Stimulated activated CD4-positive, alpha-beta T cell treated with anti-CD3 and anti-CD28 coated beads, Interleukin-2, amount 100 ng/mL, for 48 hours (primary cell): ENCODE measurements around the gene PAX7.
"Not testable (repeated sequence)": the region's sequence is repeated elsewhere in the genome, so short reads cannot be mapped to it uniquely, and the experiment has no call there.

Experiments
- DNase-seq, 2 donors: peaks; one replicate each; pipeline ENCODE4 v3.0.0-alpha.2; 2020

Gene PAX7

DNA sequence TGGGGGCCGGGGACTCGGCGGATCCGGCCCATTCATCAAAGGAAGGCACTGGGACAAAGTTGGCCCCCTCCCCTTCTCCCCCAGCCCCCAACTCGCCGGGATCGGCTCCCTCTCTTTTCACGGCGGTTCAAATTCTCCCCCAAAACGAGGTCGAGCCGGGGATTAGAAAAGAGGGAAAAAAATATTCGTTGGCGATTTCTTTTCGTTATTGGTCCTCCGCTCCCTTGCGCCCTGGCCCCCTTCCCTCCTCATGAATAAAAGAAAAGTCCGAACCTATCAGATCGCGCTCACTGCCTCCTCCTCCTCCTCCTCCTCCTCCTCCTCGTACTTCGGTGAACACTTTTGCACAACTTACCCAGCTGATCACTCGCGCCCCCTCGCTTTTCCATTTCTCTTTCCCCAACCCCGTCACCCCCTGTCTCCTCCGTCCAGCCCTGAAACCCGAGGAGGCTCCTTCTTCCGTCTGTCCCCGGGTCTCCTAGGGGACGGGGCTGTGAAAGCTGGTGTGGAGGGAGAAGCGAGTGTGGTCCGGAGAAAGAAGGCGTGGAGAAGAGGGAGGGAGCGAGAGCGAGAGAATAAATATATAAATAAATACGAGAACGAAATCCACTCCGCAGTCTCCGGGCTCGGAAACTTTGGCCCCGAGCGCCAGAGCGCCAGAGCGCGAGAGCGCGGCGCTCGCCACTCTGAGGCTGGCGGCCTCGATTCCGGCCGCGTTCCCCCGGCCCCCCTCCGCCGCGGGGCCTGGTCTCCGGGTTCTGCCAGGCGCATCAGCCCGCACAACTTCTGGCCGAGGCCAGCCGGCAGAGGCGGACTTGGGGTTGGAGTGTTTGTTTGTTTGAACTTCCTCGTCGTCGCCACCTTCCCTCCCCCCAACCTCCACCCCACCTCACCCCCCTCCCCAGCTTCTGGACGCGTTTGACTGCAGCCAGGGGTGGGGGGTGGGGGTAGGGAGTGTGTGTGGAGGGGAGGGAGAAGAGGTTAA lies at the start of gene PAX7:
PAX7 (plus strand) TSS at position 336 of the 985 bp plus-strand sequence. CDS start 758 bp downstream, outside the sequence.
- DNase-seq, result no peak

DNA sequence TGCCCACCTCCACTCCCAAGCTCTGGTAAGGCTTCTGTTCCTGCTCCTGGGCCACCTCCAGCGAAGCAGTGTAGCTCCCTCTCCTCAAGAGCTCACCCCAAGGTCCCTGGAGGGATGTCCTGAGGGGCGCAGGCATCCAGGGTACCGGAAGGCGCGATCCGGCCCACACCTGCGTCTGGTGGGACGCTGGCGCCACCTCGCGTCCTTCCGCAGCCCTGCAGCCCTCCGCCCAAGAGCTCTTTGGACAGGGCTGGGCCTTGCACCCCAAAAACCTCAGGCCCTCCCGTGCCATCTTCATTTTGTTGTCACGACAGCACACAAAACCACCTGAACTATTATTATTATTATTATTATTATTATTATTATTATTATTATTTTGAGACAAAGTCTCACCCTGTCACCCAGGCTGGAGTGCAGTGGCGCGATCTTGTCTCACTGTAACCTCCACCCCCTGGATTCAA lies 49.2 kb upstream of the PAX7 start:
- DNase-seq, result peak; percentile 50 to 61

DNA sequence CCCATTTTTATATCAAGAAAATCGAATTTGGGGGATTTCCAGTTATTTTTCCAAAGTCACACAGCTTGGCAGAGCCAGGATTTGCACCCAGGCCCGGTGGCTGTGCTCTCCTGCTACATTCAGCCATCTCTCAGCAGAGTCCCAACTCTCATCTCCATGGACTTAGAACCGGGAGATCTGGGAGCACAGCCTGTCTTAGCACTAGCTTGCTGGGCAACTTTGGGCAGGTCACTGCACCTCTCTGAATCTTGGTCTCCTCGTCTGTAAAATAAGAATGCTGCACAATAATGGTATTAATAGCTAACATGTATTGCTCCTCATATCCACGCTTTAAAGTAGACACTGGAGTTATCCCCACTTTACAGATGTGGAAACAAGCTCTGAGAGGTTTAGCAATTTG lies 47.8 kb upstream of the PAX7 start:
- no peak for DNase-seq

DNA sequence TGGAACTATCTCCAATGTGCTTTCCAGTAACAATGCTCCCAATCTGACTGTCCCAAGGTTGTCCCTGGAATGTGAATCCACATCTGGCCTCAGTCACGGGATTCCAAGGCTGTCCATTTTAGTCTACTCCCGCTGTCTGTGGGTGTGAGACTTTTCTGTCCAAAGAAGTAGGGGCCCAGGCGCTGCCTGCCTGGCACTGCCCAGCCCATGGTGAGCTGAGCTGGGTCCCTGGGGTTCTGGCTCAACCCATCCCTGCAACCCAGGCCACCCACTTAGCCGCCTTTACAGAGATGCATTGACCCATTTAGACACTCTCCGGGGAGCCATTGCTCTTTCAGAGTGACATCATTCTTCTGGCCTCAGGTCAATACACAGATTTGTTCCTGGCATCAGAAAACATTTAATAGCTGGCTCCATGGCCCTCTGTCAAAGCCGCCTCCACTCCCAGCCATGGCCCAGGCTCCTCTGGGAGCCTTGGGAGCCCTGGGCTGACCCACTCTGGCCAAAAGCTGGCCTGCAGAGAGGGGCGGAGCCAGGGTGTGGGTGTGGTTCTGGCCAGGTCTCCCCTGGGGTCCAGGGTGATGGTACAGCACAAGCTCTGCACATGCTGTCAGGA lies 47.2 kb upstream of the PAX7 start:
- DNase-seq, result no peak

DNA sequence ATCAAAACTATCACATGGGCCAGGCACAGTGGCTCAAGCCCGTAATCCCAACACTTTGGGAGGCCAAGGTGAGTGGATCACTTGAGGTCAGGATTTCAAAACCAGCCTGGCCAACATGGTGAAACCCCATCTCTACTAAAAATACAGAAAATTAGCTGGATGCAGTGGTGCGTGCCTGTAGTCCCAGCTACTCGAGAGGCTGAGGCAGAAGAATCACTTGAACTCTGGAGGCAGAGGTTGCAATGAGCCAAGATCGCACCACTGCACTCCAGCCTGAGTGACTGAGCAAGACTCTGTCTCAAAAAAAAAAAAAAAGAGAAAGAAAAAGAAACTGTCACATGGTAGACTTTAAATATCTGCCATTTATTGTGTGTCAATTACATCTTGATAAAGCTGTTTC lies 44.6 kb upstream of the PAX7 start:
- not testable (repeated sequence) for DNase-seq

- DNase-seq, result no peak
Observed at GRCh38 chr1:18588093-18588492, 42.6 kb upstream of the PAX7 start.

DNA sequence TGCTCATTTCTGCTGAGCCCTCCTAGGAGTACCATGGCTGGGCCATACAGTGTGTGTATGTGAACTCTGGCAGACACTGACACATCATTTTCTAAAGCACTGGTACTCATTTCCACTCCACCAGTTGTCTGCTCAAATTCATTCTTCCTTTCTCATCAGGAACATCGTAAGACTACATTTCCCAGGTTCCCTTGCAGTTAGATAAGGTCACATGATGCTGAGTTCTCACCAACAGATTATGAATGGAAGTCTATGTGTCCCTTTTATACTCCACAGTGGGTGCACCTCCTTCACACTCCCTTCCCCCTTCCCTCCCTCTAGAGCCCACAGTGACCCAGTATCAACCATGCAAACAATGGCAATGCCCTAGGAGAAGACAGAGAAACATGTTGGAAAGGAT lies 38.3 kb upstream of the PAX7 start:
- no peak for DNase-seq

GRCh38 chr1:18597160-18598042 lies 33.2 kb upstream of the PAX7 start:
- DNase-seq, result peak; percentile 57 to 63

DNA sequence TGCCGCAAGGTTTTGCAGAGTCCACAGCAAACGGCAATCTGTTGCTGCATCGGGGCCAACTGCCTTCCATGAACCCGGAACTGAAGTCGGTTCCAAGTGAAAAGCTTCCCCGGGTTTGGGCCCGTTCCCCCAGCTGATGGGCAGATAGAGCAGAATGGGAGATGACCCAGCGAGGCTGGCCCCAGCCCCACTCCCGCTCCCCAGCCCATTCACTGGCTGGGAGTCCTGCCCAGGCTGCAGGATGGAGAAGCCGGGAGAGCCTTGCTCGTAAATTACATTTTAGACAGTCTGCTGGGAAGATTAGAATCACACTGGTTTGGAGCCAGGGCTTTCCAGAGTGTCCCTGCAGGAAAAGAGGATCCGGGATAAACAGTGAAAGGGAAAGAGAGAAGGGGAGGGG lies 31.6 kb upstream of the PAX7 start:
- DNase-seq, result no peak

- no peak for DNase-seq
Observed at GRCh38 chr1:18599704-18600103, 30.9 kb upstream of the PAX7 start.

DNA sequence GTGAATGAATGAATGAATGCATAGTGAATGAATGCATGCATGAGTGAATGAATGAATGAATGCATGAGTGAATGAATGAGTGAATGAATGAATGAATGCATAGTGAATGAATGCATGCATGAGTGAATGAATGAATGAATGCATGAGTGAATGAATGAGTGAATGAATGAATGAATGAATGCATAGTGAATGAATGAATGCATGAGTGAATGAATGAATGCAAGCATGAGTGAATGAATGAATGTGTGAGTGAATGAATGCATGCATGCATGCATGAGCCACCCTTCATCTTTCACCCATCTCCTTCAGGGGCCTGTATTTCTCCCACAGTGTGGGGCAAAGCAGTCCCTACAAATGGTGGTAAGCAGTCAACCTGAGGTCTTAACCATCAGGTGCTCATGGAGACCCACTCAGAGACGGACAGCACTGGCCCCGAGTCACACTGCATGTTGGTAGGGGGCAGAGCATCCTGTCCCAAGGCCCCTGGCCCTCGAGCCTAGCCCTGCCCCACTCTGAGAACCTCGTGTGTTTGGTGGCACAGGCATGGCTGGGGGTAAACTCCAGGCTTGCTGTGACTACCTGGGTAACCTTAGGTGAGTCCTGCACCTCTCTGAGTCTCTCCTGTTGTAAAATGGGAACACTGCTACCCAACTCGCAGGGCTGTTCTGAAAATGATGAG lies 28.0 kb upstream of the PAX7 start:
- no peak for DNase-seq

DNA sequence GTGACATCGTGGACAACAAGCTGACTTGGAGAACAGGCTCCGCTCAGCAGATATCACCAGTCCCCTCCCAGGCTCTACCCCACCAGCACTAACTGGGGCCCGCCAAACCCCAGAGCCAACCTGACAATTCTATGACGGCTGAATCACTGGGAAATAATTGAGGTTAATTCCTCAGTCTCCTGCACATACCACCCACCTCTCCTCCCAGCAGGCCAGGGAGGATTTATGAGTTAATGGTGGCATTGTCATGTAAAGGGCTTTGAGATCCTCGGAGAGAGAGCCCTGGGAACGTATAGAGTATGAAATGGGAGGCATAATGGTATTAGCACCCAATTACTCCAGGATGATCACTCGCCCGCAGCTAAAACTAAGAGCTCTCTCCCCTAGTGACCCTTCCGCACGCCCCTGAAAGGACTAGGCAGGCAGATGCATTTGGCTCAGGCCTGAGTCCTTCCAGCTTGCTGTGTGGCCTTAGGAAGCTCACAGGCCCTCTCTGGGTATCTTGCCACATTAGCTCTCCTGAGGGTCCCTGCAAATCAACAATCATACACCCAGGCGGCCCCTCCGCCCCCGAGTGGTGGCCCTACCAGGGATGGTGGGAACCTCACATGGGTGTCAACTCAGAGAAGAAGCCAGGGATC lies 27.3 kb upstream of the PAX7 start:
- DNase-seq, result no peak

GRCh38 chr1:18606443-18607288 lies 24.0 kb upstream of the PAX7 start:
- no peak for DNase-seq

GRCh38 chr1:18607289-18607760 lies 23.3 kb upstream of the PAX7 start:
- no peak for DNase-seq

DNA sequence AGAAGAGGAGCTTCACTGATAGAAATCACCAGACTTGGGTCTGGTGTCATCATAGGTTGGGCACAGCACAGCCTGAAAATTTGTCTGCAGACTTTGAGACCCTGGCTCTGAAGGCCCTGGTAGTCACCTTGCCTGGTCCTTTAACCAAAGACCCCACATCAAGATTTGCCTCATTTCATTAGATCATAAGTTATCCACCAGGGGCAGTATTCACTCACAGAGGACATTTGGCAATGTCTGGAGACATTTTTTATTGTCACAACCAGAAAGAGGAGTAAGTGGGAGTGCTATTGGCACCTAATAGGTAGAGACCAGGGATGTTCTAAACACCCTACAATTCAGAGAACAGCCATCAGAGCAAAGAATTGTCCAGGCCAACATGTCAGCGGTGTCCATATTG lies 22.1 kb upstream of the PAX7 start:
- DNase-seq, result no peak

GRCh38 chr1:18611311-18611710 lies 19.3 kb upstream of the PAX7 start:
- no peak for DNase-seq

DNA sequence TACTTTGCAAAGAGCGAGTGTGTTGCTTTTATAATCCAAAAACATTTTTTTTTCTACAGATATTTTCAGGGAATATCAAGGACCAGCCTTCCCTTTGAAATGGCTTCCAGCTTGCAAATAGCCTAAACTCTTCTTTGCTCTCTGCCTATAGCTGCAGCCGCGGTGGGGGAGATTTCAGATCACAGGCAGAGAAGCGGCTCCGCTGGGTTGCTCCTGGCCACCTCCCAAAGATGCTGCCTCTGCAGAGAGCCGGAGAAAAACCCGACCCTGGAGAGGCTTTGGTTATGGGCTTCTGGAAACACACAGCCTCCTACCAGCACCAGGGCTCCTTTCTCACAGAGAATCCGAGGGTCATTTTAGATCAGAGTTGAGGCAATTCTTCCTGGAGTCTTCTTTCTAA lies 18.6 kb upstream of the PAX7 start:
- DNase-seq, result no peak

- DNase-seq, result no peak
Observed at GRCh38 chr1:18614069-18614735, 16.4 kb upstream of the PAX7 start.

GRCh38 chr1:18618546-18619466 lies 11.8 kb upstream of the PAX7 start:
- DNase-seq, result no peak
